Measurements from ENCODE around the gene SAYSD1. TPM values are rescaled to one million over a fixed set of nuclear protein-coding genes. Genes with fewer than 3 reads are reported as not detected.

The SAYSD1 gene
- total and polyA plus RNA-seq, 2 experiments from 2014 or later = 8.2 to 10.0 TPM

DNA sequence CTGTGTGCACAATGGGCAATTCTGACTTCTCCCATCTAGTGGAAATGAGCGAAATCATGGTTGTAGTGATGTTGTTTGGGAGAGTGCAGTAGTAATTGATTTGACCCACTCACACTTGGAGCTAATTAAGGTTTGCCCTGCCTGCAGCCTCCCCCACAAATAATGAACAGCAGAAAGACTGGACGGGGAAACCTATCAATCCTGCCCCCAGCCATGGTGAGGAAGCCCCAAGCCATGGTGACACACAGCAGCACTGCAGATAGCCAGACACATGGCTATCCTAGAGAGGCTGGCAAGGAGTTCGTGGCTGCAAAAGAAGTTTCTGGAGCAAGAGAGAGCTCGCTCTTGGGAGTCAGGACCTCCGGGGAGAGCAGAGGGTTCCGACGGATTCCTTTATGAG lies 27.8 kb downstream of the SAYSD1 start:
- Mint-ChIP-seq H3K36me3 (ENCODE audit: low read depth) (no peaks in the 10 kb centered on the region; the same call in 2 of the 3 replicates), H3K27me3 (ENCODE audit: insufficient read depth, low read depth, poor library complexity) (peaks cover 15% of the 10 kb centered on the region), H3K4me1 (peaks cover 63% of the 10 kb centered on the region), H3K4me3 (no peak overlapping the region), H3K27ac (no peak overlapping the region), H3K9me3 (no peaks in the 10 kb centered on the region)
- Histone ChIP-seq H2AFZ (no peak overlapping the region; the same call in 1 of the 2 replicates), H3K79me2 (replicated peaks; ENCODE audit: insufficient read depth) (no peaks in the 10 kb centered on the region), H3K27ac (ENCODE audit: low read depth) (no peak overlapping the region), H4K20me1 (replicated peaks; ENCODE audit: insufficient read depth) (no peaks in the 10 kb centered on the region), H3K4me2 (no peak overlapping the region), H3F3A (replicated peaks; ENCODE audit: low read depth) (no peaks in the 10 kb centered on the region), H3K4me1 (ENCODE audit: insufficient read depth) (peaks cover 10% of the 10 kb centered on the region), H3K9me2 (ENCODE audit: insufficient read depth) (no peaks in the 10 kb centered on the region), H3K27me3 (ENCODE audit: insufficient read depth) (no peaks in the 10 kb centered on the region), H3K4me3 (no peak overlapping the region), H3K36me3 (ENCODE audit: insufficient read depth) (no peaks in the 10 kb centered on the region)
- ATAC-seq = no peak
- TF ChIP-seq, protein P1, sequence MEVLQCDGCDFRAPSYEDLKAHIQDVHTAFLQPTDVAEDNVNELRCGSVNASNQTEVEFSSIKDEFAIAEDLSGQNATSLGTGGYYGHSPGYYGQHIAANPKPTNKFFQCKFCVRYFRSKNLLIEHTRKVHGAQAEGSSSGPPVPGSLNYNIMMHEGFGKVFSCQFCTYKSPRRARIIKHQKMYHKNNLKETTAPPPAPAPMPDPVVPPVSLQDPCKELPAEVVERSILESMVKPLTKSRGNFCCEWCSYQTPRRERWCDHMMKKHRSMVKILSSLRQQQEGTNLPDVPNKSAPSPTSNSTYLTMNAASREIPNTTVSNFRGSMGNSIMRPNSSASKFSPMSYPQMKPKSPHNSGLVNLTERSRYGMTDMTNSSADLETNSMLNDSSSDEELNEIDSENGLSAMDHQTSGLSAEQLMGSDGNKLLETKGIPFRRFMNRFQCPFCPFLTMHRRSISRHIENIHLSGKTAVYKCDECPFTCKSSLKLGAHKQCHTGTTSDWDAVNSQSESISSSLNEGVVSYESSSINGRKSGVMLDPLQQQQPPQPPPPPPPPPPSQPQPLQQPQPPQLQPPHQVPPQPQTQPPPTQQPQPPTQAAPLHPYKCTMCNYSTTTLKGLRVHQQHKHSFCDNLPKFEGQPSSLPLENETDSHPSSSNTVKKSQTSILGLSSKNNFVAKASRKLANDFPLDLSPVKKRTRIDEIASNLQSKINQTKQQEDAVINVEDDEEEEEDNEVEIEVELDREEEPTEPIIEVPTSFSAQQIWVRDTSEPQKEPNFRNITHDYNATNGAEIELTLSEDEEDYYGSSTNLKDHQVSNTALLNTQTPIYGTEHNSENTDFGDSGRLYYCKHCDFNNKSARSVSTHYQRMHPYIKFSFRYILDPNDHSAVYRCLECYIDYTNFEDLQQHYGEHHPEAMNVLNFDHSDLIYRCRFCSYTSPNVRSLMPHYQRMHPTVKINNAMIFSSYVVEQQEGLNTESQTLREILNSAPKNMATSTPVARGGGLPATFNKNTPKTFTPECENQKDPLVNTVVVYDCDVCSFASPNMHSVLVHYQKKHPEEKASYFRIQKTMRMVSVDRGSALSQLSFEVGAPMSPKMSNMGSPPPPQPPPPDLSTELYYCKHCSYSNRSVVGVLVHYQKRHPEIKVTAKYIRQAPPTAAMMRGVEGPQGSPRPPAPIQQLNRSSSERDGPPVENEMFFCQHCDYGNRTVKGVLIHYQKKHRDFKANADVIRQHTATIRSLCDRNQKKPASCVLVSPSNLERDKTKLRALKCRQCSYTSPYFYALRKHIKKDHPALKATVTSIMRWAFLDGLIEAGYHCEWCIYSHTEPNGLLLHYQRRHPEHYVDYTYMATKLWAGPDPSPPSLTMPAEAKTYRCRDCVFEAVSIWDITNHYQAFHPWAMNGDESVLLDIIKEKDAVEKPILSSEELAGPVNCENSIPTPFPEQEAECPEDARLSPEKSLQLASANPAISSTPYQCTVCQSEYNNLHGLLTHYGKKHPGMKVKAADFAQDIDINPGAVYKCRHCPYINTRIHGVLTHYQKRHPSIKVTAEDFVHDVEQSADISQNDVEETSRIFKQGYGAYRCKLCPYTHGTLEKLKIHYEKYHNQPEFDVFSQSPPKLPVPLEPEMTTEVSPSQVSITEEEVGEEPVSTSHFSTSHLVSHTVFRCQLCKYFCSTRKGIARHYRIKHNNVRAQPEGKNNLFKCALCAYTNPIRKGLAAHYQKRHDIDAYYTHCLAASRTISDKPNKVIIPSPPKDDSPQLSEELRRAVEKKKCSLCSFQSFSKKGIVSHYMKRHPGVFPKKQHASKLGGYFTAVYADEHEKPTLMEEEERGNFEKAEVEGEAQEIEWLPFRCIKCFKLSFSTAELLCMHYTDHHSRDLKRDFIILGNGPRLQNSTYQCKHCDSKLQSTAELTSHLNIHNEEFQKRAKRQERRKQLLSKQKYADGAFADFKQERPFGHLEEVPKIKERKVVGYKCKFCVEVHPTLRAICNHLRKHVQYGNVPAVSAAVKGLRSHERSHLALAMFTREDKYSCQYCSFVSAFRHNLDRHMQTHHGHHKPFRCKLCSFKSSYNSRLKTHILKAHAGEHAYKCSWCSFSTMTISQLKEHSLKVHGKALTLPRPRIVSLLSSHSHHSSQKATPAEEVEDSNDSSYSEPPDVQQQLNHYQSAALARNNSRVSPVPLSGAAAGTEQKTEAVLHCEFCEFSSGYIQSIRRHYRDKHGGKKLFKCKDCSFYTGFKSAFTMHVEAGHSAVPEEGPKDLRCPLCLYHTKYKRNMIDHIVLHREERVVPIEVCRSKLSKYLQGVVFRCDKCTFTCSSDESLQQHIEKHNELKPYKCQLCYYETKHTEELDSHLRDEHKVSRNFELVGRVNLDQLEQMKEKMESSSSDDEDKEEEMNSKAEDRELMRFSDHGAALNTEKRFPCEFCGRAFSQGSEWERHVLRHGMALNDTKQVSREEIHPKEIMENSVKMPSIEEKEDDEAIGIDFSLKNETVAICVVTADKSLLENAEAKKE (CRISPR knock-in tag; IDR thresholded peaks at IDR 0.05) = no peak
- TF ChIP-seq JUNB (IDR thresholded peaks at IDR 0.05; ENCODE audit: unreplicated experiment) (no peak), CTCF (conservative IDR thresholded peaks at IDR 0.05; ENCODE audit: low read depth in 2 of 2) (no peak), REST (IDR thresholded peaks at IDR 0.05; ENCODE audit: unreplicated experiment) (no peak), POLR2AphosphoS5 (IDR thresholded peaks at IDR 0.05; ENCODE audit: low read depth) (no peak), CREB1 (CRISPR knock-in tag; IDR thresholded peaks at IDR 0.05; ENCODE audit: low read depth) (no peak), ZNF331 (CRISPR knock-in tag; IDR thresholded peaks at IDR 0.05; ENCODE audit: low read depth) (no peak), EZH2phosphoT487 (IDR thresholded peaks at IDR 0.05; ENCODE audit: unreplicated experiment) (no peak), STAT1 (IDR thresholded peaks at IDR 0.05; ENCODE audit: unreplicated experiment) (no peak), NANOG (IDR thresholded peaks at IDR 0.05; ENCODE audit: borderline replicate concordance) (no peak), ZNF114 (CRISPR knock-in tag; IDR thresholded peaks at IDR 0.05) (no peak), EZH2 (IDR thresholded peaks at IDR 0.05; ENCODE audit: low read depth, unreplicated experiment) (no peak)
- TF ChIP-seq, protein P2, sequence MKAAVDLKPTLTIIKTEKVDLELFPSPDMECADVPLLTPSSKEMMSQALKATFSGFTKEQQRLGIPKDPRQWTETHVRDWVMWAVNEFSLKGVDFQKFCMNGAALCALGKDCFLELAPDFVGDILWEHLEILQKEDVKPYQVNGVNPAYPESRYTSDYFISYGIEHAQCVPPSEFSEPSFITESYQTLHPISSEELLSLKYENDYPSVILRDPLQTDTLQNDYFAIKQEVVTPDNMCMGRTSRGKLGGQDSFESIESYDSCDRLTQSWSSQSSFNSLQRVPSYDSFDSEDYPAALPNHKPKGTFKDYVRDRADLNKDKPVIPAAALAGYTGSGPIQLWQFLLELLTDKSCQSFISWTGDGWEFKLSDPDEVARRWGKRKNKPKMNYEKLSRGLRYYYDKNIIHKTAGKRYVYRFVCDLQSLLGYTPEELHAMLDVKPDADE (IDR thresholded peaks at IDR 0.05) = no peak
- DNase-seq (ENCODE audit: low spot score) = no peak
